ENCODE results near the gene BMERB1. TPM values are rescaled to one million over a fixed set of nuclear protein-coding genes. Genes with fewer than 3 reads are reported as not detected.
"Not testable (repeated sequence)": the region's sequence is repeated elsewhere in the genome, so short reads cannot be mapped to it uniquely, and the experiment has no call there.

BMERB1 gene
- total RNA-seq, 3 donors from 2014 or later = 25.3 to 77.8 (median 38.7) TPM

- Histone ChIP-seq H3K4me3 (no peak overlapping the region), H3K36me3 (no peaks in the 10 kb centered on the region), H3K4me1 (no peaks in the 10 kb centered on the region), H3K9me3 (peaks cover 0 to 10% of the 10 kb centered on the region in 2 donors), H3K27me3 (no peaks in the 10 kb centered on the region), H3K27ac (no peak overlapping the region)
- no peak for DNase-seq (ENCODE audit: low spot score in 2 of 2)
- TF ChIP-seq POLR2A (IDR thresholded peaks at IDR 0.05) (no peak), POLR2AphosphoS5 (IDR thresholded peaks at IDR 0.05) (no peak), CTCF (IDR thresholded peaks at IDR 0.05) (no peak)
- intact Hi-C loops (cut with DNase I; ENCODE audit: low total_unique reads) = no loop called here
Observed at GRCh38 chr16:15539197-15539596, 104.8 kb downstream of the BMERB1 start.

DNA sequence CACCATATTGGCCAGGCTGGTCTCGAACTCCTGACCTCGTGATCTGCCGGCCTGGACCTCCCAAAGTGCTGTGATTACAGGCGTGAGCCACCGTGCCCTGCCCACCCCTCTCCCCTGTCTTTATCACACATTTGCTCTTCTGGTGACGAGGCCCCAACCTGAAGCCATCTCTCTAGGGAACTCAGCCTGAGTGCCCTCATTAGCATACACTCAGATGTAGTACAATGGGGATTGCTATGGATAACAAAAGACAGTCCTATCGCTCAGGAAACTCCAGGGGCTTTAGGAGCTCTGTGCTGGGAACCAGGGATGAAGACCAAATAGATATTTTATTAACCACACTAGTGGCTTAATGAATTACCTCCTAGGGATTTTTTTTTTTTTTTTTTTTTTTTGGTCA lies 107.9 kb downstream of the BMERB1 start:
- Histone ChIP-seq H3K4me1 (no peaks in the 10 kb centered on the region), H3K36me3 (no peaks in the 10 kb centered on the region), H3K4me3 (no peak overlapping the region), H3K27me3 (no peaks in the 10 kb centered on the region), H3K9me3 (peaks cover 0 to 10% of the 10 kb centered on the region in 2 donors), H3K27ac (no peak overlapping the region)
- intact Hi-C loops (cut with DNase I; ENCODE audit: low total_unique reads) = no loop called here
- TF ChIP-seq CTCF (IDR thresholded peaks at IDR 0.05) (no peak), POLR2A (IDR thresholded peaks at IDR 0.05) (no peak), POLR2AphosphoS5 (IDR thresholded peaks at IDR 0.05) (no peak)
- DNase-seq (ENCODE audit: low spot score in 2 of 2) = no peak

GRCh38 chr16:15542734-15543347 lies 108.5 kb downstream of the BMERB1 start:
- DNase-seq (ENCODE audit: low spot score in 2 of 2) = no peak
- H3K27me3 ChIP-seq = no peaks in the 10 kb centered on the region
- intact Hi-C loops (cut with DNase I; ENCODE audit: low total_unique reads) = no loop called here
- H3K4me1 ChIP-seq = no peaks in the 10 kb centered on the region
- H3K36me3 ChIP-seq = no peaks in the 10 kb centered on the region
- H3K4me3 ChIP-seq = no peak overlapping the region
- peaks cover 0 to 10% of the 10 kb centered on the region in 2 donors for H3K9me3 ChIP-seq
- no peak overlapping the region for H3K27ac ChIP-seq
- TF ChIP-seq CTCF (IDR thresholded peaks at IDR 0.05) (no peak), POLR2A (IDR thresholded peaks at IDR 0.05) (no peak), POLR2AphosphoS5 (IDR thresholded peaks at IDR 0.05) (no peak)

- intact Hi-C loops (cut with DNase I; ENCODE audit: low total_unique reads) = no loop called here
- Histone ChIP-seq H3K36me3 (no peaks in the 10 kb centered on the region), H3K27ac (no peak overlapping the region), H3K9me3 (peaks cover 0 to 10% of the 10 kb centered on the region in 2 donors), H3K27me3 (no peaks in the 10 kb centered on the region), H3K4me1 (no peaks in the 10 kb centered on the region), H3K4me3 (no peak overlapping the region)
- no peak for DNase-seq (ENCODE audit: low spot score in 2 of 2)
- TF ChIP-seq CTCF (IDR thresholded peaks at IDR 0.05) = no peak
- no peak for TF ChIP-seq POLR2AphosphoS5 (IDR thresholded peaks at IDR 0.05)
- TF ChIP-seq POLR2A (IDR thresholded peaks at IDR 0.05) = no peak
Observed at GRCh38 chr16:15544405-15544804, 110.0 kb downstream of the BMERB1 start.

- H3K9me3 ChIP-seq = peaks cover 0 to 10% of the 10 kb centered on the region in 2 donors
- intact Hi-C loops (cut with DNase I; ENCODE audit: low total_unique reads) = no loop called here
- no peak overlapping the region for H3K27ac ChIP-seq
- no peaks in the 10 kb centered on the region for H3K36me3 ChIP-seq
- no peak for TF ChIP-seq CTCF (IDR thresholded peaks at IDR 0.05)
- TF ChIP-seq POLR2AphosphoS5 (IDR thresholded peaks at IDR 0.05) = no peak
- no peak for TF ChIP-seq POLR2A (IDR thresholded peaks at IDR 0.05)
- no peak for DNase-seq (ENCODE audit: low spot score in 2 of 2)
- no peaks in the 10 kb centered on the region for H3K27me3 ChIP-seq
- no peak overlapping the region for H3K4me3 ChIP-seq
- H3K4me1 ChIP-seq = no peaks in the 10 kb centered on the region
Observed at GRCh38 chr16:15545544-15545943, 111.2 kb downstream of the BMERB1 start.

DNA sequence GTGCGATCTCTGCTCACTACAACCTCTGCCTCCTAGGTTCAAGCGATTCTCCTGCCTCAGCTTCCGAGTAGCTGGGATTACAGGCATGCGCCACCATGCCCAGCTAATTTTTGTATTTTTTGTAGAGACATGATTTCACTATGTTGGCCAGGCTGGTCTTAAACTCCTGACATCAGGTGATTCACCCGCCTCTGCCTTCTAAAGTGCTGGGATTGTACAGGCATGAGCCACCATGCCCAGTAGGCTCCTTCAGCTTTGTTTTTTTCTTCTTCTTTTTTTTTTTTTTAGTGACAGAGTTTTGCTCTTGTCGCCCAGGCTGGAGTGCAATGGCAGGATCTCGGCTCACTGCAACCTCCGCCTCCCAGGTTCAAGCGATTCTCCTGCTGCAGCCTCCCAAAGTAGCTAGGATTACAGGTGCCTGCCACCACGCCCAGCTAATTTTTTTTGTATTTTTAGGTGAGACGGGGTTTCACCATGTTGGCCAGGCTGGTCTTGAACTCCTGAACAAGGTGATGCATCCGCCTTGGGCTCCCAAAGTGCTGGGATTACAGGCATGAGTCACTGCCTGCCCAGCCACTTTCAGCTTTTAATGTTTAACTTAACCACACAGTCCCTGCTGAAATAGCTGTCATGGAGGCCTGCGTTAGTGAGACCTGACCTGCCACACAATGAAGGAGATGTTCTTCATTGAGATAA lies 112.8 kb downstream of the BMERB1 start:
- H3K4me1 ChIP-seq; H3K4me3 ChIP-seq; H3K36me3 ChIP-seq; H3K27ac ChIP-seq; intact Hi-C loops (cut with DNase I; ENCODE audit: low total_unique reads); DNase-seq (ENCODE audit: low spot score in 2 of 2); H3K27me3 ChIP-seq: not testable (repeated sequence)
- peaks cover 0 to 10% of the 10 kb centered on the region in 2 donors for H3K9me3 ChIP-seq
